GM19023 (cell line): ENCODE data around the gene SLC66A2.

ENCODE experiments used
- ATAC-seq: cut with Tn5 transposase; IDR thresholded peaks from one replicate; pipeline ENCODE4 v1.9.1; 2021; ENCODE audit warnings: mild to moderate bottlenecking, moderate library complexity; ENCODE audit not compliant: unreplicated experiment

SLC66A2 gene

DNA sequence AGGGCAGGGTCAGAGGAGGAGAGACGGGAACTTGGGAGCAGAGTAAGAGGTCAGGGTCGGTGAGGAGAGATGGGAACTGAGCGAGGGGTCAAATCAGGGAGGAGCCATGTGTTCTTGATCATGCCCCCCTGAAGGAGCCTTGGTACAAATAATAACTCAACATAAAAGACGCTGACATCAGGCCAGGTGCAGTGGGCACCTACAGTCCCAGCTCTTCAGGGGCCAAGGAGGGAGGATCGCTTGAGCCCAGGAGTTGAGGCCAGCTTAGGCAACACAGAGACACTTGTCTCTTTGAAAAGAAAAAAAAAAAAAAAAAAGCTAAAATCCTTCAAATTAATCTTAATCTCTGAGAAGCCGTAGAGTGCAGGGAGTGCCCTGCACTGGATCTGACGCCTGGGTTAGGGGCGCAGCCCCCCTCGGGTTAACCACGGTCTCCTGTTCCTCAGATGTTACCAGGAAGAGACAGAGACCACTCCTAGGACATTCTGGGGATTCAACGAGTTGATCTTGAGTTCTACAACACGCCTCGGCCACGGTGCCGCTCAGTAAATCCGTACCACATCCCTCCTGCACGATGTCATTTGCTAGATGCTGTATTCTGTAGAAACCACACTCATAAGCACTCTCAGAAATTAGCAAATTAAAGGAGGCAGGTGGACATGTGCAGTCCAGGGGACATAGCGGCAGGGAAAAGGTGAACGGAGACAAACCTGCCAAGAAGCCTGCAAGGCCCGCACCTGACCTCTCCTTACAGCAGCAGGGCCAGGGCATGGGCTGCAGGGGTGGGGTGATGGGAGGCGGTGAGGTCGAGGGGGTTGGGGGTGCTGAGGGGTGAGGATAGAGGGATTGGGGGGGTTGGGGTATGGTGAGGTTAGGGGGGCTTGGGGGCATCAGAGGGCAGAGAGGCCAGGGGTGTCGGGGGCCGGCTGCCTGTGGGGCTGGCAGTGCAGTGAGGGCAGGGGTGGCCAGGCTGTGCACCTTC, 29.2 kb downstream of the SLC66A2 start:
- ATAC-seq = no peak

DNA sequence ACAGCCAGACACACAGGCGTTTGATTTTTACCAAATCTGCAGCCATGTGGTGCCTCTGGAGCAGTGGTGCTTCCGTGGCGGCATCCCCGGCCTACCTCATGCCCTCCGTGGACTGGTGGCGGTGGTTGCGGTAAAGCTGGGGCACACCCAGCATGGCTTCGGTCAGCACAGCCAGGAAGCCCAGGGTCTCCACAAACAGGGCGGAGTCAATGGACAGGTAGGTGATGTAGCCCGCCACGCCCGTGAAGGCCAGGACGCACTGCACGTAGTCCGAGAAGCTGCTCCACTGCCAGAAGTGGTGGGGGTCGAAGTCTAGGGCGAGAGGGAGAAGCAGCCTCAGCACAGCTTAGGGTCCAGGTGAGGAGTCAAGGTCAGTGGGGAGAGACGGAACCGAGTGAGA, 32.4 kb downstream of the SLC66A2 start:
- ATAC-seq = no peak

DNA sequence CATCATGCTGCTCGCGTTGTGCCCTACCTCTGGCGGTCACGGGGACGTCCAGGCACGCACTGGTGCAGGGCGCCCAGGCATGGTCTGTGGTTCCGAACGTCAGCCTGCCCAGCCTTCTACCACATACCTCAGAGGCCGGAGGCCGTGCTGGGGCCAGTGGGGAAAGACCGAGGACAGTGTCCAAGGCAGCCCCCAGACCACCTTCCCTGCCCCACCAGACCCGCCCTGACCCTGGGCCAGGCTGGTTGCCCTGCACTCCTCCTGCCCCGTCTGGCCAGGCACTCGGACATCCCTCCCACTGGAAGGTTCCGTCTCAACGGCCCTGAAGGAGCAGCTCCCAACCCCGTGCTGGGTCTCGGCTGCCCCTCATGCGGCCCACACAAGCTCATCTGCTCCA, 32.8 kb downstream of the SLC66A2 start:
- ATAC-seq = no peak

DNA sequence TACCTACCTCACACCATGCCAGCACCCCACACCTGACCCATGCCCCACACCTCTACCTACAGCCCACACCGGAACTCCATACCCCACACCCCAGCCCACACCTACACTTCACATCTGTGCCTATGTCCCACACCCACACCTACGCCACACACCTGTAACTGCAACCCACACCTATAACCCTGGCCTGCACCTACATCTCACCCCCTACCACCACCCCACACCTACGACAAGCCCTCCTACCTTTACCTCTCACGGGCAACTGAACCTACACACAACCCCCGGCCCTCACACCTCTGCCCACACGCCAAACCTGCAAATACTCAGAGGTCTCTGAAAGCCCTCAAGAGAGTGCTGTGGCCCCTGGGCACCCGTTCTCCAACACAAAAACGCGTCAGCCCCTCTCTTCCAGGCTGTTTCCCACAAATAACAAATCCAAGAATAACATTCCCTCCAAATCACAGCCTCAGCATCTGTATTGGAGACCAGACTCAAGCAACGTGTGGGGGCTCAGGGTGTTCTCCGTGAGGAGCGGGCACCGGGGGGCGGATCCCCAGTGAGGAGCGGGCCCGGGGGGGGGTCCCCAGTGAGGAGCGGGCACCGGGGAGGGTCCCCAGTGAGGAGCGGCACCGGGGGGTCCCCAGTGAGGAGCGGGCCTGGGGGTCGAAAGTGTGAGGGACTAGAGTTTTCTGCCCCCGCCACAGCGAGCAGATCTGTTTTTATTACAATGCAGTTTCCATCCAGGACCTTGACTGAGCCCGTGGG, 33.4 kb downstream of the SLC66A2 start:
- ATAC-seq = no peak

DNA sequence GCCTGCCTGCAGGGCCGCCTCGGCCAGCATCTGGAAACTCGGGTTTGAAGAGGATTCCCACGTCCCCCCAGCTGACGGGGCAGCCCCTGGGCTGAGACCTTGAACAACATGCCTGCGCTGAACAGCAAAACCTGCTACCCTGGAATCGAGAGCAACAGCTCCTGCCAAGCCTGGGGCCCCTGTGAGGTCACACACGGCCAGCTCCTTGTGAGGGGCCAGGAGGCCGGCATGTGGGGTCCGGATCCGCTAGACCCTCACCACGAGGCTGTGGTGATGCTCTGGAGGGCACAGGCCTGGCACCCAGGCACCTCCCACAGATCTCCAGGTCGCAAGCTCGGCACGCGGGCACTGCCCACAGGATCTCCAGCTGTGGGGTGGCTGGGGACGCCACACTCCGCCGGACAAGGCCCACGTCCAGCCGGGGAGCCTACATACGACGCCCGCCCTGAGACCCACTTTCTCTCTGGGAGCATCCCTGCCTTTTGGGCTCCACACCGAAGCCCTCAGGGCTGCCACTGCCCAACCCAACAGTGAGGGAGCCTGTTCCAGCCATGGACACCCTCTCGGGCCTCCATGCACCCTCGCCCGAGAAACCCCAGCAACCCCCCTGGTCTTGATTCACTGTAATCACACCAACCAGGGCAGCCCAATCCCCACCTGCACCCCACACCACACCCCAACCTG, 34.1 kb downstream of the SLC66A2 start:
- no peak for ATAC-seq

DNA sequence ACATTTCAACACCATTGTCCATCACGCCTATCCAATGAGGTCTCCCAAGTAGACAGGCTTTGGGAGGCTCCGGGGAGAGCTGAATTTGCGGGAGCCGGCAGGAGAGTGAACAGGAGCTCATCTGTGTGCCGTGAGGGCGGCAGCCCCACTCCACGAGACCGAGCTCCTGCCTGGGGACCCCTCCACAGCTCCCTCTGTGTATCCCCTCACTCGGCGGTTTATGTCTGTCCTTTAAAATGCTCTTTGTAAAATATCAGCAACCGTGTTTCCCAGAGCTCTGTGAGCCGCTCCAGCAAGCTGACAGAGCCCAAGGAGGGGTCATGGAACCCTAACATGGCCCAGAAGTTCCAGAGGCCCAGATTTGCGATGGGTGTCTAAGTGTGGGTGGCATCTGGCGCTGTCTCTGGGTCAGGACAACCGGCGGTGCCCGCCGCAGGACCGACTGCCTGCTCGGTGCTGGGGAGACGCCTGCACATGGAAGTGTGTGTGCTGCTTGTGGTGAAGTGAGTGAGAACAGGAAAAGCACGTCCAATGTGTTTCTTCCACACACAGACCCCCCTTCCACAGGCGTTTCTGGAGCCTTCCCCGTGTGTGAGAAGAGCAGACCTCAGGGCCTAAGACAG, 34.8 kb downstream of the SLC66A2 start:
- ATAC-seq = no peak

DNA sequence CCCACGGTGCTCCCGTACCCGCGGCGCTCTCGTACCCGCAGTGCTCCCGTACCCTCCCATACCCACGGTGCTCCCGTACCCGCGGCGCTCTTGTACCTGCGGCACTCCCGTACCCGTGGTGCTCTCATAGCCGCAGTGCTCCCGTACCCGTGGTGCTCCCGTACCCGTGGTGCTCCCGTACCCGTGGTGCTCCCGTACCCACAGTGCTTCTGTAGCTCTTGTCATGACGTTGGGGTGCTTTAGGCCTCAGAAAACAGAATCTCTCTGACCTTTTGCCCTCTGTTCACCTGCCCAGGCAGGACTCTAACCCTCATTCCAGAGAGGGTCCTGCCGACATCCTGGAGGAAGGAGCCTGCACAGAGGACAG, 35.3 kb downstream of the SLC66A2 start:
- no peak for ATAC-seq

DNA sequence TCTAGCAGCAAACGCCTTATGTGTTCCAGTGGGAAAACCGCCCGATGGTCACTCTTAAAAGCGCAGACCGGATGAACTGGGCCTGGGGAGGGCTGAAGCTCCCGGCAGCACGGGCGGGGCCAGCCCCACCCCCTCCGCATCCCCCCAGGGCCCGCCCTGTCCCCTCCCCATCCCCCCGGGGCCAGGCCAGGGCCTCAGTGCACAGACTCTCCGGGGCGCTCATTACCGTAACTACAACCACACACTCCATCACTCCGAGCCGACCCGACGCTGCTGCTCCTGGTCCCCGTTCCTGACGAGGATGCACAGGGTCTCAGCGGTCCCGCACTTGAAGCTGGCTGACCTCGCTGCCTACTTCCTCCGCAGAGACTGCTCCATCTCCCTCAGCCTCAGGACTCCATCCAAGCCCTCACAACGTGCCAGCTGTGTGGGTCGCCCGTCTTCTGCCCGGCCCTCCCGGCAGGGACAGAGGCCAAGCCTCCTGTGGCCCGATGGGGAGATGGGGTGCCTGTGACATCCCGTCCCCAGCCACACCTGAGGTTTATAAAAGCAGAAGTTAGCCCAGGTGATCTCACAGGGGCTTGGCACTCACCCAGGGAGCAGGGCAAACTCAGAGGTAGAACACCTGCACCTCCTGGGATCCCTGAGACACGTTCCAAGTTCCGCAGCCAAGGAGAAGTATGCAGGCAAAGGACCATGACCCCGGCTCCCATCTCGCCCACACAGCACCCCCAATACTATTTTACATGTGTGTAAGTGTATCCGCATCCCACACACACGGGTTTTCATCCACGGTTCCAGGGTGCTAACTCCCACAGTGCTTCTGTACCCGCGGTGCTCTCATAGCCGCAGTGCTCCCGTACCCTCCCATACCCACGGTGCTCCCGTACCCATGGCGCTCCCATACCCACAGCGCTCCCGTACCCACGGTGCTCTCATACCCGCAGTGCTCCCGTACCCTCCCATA, 36.0 kb downstream of the SLC66A2 start:
- no peak for ATAC-seq

DNA sequence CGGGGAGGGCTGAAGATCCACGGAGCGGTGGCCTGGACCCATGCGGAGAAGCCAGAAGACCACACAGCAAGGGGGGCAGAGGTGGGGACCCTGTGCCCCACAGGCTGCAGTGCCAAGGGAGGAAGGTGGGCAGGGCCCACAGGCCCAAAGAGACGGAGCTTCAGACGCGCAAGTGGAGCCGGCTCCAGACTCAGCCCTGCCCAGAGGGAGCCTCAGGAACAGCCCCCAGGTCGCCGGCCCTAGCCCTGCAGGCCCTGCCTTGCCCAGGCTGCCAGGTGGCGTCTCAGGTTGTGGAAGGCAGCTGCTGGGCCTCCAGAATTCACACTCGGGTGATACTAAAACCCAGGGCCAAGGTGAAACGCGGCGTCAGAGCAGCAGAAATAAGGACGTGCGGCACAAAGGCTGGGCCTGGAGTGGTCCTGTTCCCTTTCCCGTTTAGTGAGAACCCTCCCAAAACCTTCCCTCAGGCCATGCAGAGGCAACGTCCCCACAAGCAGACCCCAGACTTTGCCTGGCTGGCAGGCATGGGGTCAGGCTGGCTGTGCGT, 36.8 kb downstream of the SLC66A2 start:
- ATAC-seq = no peak

DNA sequence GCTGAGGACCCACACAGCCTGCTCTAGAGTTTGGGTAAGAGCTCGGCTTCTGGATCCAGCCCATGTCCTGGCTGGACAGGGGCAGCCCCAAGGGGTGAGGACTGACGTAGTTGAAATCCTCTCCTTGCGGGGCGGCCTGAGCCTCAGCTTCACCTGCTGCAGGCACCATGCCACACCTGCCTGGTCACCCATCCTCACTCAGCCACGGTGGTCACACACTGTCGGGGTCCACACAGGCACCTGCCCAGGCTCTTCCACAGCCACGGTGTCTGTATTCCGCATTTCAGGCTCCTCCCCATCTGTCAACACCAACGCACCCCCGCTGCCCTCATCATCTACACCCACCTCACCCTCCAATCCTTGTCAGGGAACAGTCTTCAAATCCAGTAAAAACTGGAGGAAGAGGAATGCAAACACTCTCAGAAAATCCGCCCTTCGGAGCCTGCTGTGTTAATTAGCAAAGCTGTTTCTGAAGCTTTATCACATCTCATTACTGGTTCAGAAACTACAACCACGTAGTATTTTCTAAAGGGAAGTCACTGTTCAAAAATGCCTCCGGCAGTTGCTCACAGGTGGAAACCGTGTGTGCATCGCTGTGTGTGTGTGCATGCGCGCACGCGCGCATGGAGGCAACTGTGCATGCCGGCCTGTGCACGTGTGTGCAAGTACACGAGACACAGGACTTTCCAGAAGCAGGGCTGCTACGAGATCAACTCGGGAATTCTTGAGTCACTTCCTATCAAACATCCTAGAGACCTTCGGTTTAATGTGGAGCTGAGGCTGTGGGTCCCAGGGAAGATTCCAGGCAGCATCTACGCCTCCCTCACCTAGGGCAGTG, 38.2 kb downstream of the SLC66A2 start:
- ATAC-seq = no peak

DNA sequence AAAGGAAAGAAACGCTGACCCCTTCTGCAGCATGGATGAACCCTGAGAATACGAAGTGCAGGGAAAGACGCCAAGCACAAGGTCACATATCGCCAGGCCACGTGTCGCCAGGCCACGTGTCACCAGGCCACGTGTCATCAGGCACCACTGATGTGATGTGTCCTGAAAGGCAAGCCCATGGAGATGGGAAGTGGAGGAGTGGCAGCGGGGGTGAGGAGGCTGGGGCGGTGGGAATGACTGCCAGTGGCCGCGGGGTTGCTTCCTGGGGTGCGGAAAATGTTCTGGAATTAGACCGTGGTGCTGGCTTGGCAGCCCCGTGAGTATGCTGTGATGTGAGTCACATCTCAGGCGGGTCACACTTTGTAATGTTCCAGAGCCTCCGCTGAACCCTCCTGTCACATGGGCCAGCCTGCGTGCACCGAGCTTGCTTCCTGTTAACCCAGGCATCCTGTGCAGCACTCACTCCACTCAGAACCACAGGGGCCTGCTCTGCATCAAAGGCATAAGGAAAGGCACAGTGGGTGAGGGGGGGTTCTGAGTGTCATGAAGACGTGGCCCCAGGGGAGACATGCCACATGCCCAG, 39.0 kb downstream of the SLC66A2 start:
- no peak for ATAC-seq

DNA sequence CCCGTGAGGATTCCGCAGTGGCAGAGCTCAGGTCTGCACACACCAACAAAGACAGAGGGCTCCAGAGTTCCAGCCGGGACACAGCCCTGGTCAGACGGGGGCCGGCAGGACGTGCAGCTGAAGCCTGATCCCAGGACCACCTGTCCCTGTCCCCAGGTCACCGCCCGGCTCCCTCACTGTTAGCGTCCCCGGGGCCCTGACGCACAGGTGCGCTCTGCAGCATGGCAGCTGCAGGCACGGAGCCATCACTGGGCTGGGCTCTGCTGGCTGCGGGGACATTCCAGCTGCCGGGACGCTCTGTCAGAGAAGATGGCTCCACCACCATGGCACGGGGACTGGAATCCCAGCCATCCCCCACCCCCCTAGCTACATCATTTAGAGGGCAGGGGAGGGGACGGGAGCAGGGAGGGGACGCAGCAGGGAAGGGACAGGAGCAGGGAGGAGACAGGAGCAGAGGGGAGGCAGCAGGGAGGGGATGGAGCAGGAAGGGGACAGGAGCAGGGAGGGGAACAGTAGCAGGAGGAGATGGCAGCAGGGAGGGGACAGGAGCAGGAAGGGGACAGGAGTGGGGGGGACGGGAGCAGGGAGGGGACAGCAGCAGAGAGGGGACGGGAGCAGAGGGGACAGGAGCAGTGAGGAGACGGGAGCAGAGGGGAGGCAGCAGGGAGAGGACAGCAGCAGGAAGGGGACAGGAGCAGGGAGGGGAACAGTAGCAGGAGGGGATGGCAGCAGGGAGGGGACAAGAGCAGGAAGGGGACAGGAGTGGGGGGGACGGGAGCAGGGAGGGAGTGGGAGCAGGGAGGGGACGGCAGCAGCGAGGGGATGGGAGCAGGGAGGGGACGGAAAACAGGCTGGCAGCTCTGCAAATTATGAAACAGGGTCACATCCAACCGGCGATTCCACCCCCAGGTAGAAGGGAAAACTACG, 39.8 kb downstream of the SLC66A2 start:
- ATAC-seq = no peak

DNA sequence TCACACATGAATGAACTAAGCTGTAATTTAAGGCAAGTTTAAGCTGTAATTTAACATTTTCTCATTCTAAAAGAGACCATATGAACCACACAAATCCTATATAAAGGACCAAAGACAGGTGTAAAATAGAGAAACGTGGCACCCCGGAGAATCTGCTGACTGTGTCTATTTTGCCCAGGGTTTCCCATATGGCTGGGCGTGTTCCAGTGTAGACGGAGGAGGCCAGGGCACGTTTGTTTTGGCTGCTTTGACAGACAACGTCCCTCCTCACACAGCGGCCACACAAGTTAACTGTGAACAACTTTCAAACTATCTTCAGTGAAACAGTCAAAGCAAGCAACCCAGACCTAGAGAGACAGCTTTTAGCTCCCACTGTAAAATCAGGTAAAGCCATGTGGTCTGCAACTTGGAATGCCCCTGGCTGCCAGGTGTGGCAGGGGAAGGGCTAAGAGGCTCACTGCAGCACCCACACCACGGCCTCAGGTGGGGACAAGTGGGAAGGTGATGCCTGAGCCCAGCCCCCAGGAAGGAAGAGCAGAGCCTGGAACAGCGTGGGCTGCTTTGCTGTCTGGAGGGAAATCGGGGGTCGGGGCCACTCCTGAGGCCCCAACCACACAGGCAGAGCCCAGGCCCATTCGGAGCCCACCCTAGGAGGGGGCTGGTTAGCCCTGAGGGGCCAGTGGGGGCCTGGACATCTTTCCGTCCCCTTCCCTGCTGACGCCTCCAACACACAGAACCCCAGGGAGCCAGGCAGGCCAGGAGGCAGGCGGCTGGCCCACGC, 40.7 kb downstream of the SLC66A2 start:
- ATAC-seq = no peak

DNA sequence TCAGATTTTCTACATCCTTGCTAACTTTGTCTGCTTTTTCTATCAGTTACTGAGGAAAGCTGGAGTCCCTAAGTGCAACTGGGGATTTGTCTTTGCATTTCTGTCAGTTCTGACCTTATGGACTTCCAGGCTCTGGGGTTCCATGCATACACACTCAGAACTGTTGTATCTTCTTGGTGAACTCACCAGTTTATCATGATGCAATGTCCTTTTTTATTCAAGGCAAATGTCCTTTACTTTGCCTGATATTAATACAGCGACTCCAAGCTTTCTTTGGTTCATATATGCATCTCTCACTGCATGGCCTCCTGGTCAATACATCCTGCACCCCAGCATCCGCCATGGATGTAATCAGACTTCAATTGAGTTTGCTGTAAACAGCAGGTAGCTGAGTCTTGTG, 44.7 kb downstream of the SLC66A2 start:
- ATAC-seq = no peak

DNA sequence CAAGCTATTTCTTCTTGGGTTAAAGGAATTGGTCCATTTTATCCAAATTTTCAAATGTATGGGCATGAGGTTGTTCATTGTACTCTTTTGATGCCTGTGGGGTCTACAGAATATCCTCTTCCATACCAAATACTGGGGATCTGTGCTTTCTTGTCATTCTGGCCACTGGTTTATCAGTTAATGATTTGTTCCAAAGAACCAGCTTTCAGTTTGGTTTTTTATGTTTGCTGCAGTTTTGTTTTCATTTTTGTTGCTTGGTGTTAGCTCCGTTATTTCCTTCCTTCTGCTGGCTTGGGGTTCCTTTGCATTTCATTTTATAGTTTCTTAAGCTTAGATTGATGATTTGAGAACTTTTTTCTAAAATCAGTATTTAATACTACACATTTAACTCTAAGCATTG, 45.5 kb downstream of the SLC66A2 start:
- ATAC-seq = no peak

DNA sequence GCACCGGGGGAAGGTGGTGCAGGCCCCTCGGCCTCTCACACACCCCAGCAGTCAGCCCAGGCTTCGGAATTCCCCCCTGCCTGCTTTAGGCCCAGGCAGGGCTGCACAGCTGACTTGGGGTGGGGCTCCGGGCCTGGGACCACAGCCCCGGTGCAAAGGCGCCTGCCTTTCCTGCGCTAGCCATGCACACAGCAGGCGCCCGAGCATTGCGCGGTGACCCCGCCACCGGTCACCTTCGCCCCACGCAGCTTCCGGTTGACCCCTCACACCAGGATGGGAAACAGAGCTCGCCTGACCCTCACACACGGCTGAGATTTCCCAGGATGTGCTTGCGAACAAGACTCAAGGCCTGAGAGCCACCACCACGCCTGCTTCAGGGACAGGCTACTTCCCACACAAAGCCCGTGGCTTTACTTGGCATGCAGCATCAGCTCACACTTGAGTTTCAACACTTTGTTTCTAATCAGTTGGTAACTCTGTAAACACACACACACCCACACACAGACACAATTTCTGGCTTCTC, 46.0 kb downstream of the SLC66A2 start:
- ATAC-seq = no peak
